SK-N-DZ (cell line): ENCODE results near the gene NCOR1.

Experiments
- DNase-seq: peaks from one replicate; pipeline ENCODE4 v3.0.0-alpha.2; 2015; ENCODE audit warnings: low spot score

The NCOR1 gene

DNA sequence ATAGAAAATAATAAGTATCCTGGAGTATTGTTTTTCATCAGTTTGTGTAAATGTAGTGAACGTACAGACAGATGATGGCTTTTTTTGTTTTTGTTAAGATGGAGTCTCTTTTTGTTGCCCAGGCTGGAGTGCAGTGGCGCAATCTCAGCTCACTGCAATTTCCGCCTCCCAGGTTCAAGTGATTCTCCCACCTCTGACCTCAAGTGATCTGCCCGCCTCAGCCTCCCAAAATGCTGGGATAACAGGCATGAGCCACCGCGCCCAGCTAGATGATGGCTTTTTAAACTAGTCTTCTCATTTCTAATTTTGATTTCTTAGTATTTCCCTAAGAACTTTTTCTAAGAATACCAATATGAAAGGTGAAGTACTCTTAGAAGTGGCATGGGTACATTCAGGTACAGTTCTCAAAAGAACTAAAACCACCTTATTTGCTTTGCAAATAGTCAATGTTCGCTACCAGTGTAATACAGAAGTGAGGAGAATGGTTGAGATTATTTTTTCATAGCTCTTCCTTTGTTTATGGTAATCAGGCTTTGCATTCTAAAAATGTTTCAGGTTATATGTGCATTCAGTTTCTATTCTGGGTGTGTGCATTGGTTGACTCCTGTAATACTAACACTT lies 181.5 kb downstream of the NCOR1 start:
- no peak for DNase-seq

DNA sequence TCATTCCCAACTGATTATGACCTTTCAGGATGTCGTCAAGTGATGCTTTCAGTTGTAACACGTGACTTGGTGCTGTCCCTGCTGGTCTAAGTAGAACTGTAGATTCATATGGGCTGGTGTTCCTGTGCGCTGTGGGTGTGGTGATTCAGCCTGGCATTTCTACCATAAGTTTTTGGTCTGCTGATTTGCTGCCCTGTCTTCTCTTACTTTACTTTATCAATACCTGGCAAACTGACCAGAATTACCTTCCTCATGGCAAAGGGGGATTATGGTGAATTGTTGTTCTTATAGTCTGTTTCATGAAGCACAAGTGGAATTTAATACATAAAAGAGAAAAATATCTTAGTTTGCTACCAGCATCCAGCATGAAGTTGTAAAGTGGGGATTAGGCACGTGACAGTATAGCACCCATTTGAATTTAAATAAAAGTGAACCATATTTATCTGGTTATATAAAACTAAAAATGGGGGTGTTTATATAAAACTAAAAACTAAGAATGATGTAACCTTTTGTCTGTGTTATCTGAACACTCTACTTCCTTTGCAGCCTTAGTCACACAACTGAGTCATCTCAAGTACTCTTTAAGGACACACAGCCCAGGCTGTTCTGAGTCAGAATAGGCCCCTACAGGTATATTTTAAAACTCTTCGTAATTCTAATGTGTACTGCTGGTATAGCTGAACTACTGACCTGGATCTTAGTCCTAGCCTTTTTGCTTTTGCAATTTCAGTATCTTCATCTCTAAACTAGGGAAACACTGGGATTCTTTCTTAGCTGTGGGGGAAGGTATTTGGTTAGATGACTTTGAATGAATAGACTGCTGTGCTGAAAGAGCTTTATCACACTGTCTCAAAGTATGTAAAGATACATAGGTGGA lies 187.4 kb downstream of the NCOR1 start:
- DNase-seq = no peak

DNA sequence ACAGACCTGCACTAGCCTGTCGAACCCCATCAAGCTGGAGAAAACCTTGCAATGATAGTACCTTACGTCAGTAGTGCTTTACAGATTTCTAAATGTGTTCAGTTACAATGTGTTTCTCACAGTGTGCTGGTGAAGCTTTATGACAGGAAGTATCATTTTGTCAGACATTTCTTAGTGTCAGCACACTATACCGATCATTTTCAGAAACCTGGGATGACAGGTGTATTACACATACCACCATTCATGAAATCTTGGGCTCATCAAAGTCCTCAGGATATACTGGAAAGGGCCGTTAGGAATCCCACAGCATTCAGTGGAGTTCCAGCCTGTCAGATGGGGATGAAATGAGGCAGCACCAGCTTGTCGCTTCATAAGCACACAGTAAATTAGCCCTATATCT lies 188.4 kb downstream of the NCOR1 start:
- DNase-seq = no peak

DNA sequence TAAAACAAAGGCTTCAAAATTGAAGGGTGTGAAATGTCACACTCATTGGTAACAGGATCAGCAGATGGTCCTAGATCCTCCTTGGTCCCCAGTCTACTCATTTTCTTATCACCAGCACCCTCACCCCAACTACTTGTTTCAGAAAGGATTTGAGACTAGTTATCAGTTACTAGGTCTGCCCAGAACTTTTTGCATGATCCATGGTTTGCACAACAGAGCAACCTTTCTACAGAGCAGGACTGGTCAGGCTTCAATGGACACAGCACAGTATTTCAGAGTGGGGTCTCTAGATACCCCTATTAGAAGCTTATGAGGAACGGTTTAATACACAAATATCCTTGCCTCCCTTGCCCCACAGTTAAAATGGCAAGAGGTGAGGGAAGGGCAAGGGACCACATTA lies 190.1 kb downstream of the NCOR1 start:
- no peak for DNase-seq

DNA sequence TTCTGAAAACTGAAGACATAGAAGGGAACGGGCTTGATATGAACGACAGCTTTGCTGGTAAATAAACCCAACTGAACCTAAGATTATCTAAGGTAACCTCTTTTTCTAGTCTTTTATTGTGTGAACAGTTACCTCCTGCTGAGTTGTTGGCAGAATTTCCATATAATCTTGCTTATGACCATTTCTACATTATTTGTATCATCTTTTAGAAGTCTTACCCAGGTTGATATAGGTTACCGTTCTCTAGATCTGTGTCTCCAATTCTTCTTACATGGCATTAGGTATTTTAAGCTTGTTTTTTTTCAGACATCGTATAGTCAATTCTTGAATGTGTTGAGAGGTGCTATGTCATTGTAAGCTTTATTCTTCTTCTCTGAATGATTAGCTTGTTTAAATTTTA lies 191.5 kb downstream of the NCOR1 start:
- DNase-seq = no peak

DNA sequence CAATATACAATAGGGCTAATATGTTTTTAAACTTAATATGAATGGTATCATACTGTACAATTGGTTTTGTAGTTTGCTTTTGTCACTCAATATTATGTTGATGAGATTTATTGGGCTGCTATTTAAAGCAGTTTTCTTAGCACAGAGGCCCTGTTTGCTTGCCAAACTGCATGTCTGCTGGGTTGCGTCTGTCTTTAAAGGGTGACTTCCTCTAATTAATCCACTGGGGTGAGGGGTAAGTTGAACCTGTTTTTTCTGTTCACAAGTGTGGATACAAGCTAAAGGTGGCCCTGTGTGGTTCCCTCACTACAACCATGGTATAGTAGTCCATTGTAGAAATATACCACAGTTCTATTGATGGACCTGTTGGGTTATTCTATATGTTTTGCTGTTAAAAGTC lies 196.0 kb downstream of the NCOR1 start:
- no peak for DNase-seq

DNA sequence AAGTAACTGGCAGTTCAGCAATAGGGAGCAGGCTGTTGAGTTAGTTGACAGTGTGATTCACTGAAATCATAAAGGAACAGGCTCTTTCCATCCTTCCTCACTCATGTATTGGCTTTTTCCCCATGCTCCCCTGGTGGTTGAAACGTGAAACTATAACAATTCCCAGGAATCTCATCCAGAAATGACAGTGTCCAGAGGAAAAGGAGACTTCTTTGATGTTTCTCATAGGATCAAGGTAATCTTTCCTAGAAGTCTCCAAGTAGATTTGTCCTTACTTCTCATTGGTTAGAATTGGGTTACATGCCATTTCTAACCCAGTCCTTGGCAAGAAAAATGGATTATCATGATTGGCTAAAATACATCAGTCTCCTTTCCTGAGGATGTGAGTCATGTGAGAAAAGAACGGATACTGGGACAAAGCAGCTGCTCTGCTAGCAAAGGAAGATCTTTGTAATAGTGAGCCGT lies 201.4 kb downstream of the NCOR1 start:
- DNase-seq = peak; percentile 39

DNA sequence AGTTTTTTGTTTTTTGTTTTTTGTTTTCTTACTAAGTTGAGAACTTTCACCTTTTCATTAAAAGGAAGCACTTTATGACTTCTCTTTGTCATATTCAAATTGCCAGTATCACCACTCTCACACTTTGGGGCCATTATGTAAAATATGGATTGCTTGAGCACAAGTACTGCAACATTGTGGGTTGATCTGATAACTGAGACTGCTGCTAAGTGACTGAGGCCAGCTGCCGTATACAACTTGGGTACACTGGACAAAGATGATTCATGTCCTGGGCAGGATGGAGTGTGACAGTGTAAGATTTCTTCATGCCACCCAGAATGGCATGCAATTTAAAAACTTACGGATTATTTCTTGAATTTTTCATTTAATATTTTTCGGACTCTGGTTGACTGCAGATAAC lies 207.9 kb downstream of the NCOR1 start:
- DNase-seq = no peak

DNA sequence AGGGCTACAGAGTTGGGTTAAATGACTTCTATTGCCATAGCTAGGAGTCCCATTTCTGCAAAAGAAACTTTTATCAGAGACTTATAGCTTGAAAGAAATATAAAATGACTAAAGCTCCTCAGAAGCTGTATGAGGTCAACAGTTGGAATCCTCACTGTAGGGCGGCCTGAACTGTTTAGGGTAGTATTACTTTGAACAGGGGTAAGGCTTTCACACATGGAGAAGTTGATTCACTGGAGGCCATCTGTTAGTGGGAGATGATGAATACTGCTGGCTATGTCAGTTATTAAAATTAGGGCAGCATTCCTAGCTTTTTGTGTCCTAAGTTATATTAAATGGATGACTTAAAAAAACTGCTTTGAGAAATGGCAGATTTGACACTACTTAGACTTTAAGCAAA lies 209.7 kb downstream of the NCOR1 start:
- no peak for DNase-seq

DNA sequence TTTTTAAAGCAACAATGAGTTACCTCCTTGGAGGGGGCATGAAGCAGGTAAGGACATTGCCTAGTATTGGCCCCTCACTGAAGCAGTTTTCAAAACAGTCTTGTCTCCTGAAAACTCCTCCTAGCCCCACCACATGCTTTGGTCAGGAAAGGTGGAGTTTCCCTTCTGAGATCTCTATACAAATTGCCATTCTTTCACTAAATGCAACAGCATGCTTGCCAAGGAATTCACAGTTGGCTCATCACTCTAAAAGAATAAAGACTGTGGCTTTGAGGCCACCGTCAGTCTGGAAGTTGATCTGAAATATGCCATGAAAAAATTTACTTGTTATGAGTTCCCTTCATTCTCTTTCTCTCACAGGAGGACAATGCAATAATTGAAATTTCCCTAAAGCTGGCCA lies 211.5 kb downstream of the NCOR1 start:
- no peak for DNase-seq

DNA sequence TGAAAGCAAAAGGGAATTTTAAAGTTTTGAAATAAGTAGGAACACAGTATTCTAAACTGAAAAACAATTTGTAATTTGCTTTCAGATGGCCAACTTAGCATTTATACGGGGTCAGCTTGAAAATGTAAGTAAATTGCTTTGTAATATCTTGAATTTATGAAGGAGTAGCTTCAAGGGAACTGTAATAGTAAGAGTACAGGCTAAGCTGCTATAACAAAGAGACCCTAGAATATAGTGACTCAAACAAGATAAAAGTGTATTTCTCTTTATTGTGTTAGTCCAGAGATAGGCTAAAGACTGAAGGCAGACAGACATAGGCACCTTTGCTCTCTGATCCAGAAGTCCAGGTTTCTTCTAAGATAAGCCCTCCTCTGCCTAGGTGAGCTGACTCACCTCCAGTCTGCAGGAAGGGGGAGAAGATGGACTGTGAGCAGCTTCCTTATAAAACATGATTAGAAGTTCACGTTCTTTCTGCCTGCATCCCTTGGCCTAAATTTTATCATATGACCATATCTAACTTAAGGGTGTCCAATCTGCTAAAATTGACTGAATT lies 212.6 kb downstream of the NCOR1 start:
- no peak for DNase-seq

DNA sequence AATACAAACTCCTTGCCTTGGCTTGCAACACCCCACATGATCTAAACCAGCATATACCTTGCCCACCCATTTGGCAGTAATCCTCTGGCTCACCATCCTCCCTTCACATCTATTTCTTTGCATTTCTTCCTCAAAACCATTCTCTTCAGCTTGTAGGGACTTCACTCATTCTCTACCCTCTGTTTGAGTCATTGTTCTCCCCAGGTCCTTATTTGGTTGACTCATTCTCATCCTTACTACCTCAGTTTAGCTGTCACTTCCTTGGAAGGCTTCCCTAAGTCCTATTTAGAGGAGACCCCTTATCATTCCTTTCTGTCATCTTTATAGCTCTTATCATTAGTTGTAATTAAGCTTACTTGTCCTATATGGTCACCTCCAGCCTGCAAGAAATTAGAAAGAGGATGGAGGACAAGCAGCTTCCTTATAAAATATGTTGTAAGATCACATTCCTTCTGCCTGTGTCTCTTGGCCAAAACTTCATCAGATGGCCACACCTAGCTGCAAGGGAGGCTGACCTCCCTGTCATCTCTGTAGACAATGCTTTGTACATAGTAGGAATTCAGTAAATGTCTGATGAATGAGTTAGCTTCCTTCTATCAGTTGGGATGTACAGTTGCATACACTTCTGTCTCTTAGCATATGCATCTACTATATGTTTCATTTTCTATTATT lies 214.0 kb downstream of the NCOR1 start:
- no peak for DNase-seq

DNA sequence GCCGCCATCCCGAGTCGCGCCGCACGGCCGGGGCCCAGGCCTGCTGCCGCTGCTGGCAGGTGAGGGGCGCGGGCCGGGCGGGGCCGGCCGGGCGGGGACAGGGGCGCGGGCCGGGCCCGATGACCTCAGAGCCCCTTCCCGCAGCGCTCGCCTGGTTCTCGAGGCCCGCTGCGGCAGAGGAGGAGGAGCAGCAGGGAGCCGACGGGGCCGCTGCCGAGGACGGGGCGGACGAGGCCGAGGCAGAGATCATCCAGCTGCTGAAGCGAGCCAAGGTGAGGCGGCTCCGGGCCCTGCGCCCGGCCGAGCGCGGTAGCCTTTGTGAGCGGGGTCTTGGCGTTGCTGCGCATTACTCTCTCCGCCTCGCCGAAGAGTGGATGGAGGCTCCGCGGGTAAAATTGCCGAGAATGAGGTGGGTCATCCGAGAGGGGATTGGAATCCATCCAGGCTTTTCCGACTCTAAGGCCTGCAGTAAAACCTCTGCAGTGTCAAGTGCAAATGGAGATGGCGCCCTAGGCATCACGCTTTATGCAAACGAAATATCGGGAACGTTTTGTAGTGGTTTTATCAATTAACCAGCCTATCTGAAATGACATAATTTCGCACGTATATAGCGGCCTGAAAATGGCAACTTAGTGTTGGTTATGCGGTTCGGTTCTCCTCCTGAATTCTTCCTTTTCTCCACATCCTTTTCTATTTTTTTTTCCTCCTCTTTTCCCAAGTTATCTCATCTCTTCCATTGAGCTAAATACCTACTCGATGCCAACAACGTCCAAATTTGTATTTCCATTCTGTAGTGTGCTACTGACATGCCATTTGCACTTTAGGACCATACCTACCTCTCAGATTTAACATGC lies 215.1 kb downstream of the NCOR1 start:
- DNase-seq = peak; percentile 45

DNA sequence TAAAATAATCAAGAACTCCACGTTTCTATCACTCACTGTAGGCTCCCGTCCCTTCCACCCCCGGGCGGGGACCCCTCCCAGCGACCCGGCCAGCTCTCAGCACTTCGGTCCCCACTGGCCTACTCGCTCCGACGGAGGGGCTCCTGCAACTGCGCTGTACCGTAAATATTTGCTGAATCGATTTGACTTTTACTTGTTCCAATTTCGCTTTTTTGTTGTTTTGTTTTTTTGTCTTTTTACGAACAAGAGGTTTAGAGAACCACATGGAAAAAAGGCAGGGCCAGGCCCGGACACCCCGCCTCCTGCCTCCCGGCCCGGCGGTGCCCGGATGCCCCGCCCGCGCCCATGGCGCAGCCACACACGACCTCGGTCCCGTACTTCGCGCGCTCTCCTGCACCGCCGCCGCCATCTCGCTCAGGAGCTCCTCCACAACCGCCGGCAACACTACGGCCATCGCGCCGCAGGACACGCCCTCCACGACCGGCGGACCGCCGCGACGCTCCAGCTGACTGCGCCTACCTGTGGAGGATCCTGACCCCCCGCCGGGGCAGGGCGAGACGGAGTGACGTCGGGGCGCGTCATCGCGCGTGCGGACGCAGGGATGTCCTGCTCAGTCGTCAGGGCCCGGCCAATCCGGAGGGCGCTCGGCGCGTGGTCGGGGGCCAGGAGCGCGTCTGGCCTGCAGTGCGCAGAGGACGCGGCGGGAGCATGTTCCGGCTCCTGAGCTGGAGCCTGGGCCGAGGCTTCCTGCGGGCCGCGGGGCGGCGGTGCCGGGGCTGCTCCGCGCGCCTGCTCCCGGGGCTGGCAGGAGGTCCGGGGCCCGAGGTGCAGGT lies 216.0 kb downstream of the NCOR1 start, which contains the start of the genes TTC19 and ZSWIM7:
TTC19 (plus strand) TSS at position 684 of the 833 bp plus-strand sequence; CDS start at position 709, 25 bp downstream.
ZSWIM7 (minus strand) TSS at position 564 of the 833 bp plus-strand sequence; CDS start at position 454, 110 bp downstream.
- peak; percentile 96 for DNase-seq

DNA sequence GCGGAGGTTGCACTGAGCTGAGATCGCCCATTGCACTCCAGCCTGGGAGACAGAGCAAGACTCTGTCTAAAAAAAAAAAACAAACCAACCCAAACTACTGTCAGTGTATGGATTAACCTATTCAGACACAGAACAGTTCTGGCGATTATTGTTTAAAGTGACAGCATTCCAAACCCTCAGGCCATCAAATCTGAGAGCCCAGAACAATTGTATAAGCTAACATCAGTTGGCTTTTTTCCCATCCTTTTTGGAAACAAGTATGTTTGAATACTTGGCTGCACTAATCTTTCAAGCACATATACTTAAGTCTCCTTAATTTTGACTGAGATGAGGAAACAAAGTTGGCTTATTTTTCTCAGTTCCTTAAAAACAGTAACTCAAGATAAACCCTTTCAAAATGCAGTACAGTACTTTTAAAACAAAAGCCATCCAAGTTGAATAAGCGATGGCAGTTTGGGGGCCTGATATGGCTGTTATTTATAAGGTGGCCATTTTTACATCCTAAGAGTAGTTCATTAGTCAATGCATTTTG lies 217.2 kb downstream of the NCOR1 start:
- no peak for DNase-seq

DNA sequence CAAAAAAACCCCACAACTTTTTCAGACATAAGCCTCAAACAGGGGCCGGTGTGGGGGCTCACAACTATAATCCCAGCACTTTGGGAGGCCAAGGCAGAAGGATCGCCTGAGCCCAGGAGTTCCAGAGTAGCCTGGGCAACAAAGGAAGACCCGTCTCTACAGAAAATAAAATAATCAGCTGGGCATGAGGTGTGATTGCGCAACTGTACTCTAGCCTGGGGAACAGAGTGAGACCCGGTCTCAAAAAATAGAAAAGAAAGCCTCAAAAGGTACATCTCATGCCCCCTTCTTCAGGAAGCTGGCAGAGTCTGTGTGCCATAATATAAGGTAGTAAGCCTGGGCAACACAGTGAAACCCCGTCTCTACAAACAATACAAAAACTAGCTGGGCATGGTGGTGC lies 219.0 kb downstream of the NCOR1 start:
- no peak for DNase-seq

DNA sequence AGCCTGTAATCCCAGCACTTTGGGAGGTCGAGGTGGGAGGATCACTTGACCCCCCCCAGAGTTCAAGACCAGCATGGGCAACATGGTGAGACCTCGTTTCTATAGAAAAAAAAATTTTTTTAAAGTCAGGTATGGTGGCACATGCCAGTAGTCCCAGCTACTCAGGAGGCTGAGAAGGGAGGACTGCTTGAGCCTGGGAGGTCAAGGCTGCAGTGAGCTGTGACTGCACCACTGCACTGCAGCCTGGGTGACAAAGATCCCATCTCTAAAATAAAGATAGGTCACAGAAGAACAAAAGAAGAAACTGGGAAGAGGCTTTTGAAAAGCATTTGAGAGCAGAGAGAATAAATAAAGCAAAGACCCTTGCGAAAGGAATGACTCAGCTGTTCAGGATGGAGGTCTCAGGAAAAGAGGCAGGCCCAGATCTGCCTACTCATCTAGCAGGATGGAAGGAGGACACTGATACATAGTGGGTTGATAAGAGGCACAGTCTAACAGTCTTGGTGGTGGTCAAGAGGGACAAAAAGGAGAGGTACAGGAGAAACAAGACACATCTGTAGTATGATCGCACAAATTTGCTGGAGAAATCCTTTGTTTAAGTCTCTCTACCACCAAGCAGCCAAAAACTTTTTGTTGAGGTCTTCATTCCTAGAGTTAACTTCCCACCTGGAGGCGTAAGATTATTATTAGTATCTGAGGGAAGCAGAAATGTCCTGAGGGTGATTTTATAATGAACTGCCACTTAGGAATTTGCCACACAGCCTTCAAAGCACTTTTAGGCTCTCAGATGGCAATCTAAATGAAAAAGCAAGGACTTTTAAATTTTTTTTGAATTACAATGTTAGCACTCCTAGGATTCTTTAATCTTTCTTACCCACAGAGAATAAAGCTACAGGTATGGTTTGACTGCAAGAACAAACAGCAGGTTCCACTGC lies 233.4 kb downstream of the NCOR1 start:
- no peak for DNase-seq

DNA sequence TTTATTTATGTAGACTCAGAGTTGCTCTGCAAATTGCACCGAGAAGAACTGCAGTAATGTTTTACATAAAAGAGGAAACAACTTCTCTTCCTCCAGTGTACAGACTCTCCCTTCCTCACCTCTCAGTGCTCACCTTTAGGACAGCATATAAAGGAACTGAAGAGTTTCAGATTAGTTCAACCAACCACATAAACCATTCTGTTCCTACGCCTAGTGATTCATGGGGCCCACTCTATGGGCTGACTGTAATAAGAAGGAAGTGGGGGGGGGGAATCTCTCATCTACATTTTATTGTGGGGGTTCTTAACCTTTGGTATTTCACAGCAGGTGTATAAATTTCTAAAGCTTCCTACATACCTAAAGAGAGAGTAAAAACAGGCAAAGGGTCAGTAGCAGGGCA lies 234.1 kb downstream of the NCOR1 start:
- no peak for DNase-seq
